ENCODE results near the gene YEATS2.

DNA sequence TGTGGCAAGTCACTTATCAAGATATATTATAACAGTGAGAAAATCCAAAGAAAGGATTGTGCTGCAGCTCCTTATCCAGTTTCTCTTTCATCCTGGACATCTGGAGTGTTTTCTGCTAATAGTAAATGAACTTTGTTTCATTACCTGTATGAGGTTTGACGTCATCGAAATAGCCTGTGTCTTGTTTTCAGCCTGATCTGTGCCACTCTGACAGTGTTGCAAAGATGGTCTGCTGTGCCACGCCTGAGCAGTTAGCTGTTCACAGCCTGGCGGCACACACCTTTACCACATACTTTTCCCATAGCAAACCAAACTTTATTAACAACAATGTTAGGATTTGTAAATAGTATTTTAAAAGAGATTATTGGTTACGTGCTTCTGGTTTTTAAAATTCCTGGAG lies 34.0 kb downstream of the YEATS2 start:
- no peak for TF ChIP-seq POLR2AphosphoS5 (IDR thresholded peaks at IDR 0.05)
- TF ChIP-seq, protein P1, sequence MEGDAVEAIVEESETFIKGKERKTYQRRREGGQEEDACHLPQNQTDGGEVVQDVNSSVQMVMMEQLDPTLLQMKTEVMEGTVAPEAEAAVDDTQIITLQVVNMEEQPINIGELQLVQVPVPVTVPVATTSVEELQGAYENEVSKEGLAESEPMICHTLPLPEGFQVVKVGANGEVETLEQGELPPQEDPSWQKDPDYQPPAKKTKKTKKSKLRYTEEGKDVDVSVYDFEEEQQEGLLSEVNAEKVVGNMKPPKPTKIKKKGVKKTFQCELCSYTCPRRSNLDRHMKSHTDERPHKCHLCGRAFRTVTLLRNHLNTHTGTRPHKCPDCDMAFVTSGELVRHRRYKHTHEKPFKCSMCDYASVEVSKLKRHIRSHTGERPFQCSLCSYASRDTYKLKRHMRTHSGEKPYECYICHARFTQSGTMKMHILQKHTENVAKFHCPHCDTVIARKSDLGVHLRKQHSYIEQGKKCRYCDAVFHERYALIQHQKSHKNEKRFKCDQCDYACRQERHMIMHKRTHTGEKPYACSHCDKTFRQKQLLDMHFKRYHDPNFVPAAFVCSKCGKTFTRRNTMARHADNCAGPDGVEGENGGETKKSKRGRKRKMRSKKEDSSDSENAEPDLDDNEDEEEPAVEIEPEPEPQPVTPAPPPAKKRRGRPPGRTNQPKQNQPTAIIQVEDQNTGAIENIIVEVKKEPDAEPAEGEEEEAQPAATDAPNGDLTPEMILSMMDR (IDR thresholded peaks at IDR 0.05), result no peak
- TF ChIP-seq EP300 (IDR thresholded peaks at IDR 0.05), result no peak
- TF ChIP-seq POLR2A (IDR thresholded peaks at IDR 0.05), result no peak
